Stomach (tissue), 4 donors: Measurements from ENCODE around the gene KRTAP10-6.

ENCODE experiments used
- POLR2A ChIP-seq, 4 donors: fragments of 450-650 bp; IDR thresholded peaks; one replicate each; pipeline ENCODE4 v1.6.1; 2016; ENCODE audit warnings: antibody characterized with exemption in 4 of 4, control low read depth in 2 of 4, mild to moderate bottlenecking in 1 of 4, moderate library complexity in 1 of 4
- POLR2AphosphoS5 ChIP-seq, 3 donors: sonication (generic); formaldehyde crosslinking; IDR thresholded peaks; one replicate each; pipeline ENCODE4 v1.6.1; 2016; ENCODE audit warnings: antibody characterized with exemption in 3 of 3
- TF ChIP-seq, protein P1 (sequence below), 7 experiments: fragments of 450-650 bp in 4 of 7; fragments of 200-600 bp in 3 of 7; sonication (generic) in 3 of 7; IDR thresholded peaks; one replicate each; pipeline ENCODE4 v1.5.1; 2016 to 2019; ENCODE audit warnings: antibody characterized with exemption in 7 of 7, control low read depth in 2 of 7, mild to moderate bottlenecking in 1 of 7

DNA sequence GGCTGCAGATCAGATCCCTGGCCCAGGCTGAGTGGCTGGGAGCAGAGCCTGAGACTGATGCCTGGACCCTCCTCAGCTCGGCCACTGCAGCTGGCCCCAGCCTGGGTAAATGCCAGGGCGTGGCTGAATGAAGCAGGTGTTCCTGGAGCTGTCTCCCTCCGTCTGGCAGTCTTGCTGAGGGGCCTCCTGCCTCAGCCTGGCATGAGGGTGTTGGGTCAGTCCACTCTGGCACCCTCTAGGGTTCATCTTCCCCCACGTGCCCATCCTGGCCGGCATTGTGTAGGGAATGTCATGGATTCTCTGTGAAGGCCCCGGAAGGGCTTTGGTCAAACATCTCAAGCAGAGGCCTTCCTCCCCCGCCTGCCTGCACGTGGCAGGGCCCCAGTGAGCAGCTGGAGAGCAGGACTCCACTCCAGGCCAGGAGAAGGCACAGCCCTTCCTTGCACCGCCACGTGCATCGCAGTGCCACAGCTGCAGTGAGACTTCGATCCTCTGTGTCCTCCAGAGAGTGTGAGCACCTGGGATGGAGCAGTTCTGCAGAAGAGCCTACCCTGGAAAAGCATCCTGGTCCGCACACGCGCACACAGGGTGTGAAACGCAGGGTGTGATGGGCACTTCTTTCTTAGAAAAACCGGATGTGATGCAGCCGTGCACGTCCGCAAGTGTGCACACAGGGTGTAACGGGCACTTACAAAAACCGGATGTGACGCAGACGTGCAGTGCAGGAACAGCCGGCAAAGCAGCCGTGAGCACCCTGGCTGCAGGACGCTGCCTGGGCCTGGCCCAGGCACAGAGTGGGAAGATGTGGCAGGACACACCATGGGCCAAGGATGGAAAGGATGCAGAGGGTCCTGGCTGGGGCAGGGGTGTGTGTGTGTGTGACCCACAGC is 23.4 kb downstream of the KRTAP10-6 start:
- TF ChIP-seq, protein P1, sequence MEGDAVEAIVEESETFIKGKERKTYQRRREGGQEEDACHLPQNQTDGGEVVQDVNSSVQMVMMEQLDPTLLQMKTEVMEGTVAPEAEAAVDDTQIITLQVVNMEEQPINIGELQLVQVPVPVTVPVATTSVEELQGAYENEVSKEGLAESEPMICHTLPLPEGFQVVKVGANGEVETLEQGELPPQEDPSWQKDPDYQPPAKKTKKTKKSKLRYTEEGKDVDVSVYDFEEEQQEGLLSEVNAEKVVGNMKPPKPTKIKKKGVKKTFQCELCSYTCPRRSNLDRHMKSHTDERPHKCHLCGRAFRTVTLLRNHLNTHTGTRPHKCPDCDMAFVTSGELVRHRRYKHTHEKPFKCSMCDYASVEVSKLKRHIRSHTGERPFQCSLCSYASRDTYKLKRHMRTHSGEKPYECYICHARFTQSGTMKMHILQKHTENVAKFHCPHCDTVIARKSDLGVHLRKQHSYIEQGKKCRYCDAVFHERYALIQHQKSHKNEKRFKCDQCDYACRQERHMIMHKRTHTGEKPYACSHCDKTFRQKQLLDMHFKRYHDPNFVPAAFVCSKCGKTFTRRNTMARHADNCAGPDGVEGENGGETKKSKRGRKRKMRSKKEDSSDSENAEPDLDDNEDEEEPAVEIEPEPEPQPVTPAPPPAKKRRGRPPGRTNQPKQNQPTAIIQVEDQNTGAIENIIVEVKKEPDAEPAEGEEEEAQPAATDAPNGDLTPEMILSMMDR (IDR thresholded peaks at IDR 0.05): no peak
- TF ChIP-seq POLR2AphosphoS5 (IDR thresholded peaks at IDR 0.05): no peak
- TF ChIP-seq POLR2A (IDR thresholded peaks at IDR 0.05): no peak
